HUES48 (cell line): ENCODE measurements around the gene TRMT1.

Experiments used
- H3K27ac ChIP-seq: one replicate; pipeline ENCODE4 v1.7.0; 2013; ENCODE audit warnings: low read depth, low read length, inconsistent platforms
- H3K27me3 ChIP-seq: 2 replicates; pipeline ENCODE4 v1.6.1; 2013; ENCODE audit warnings: mild to moderate bottlenecking, low read length; ENCODE audit not compliant: control insufficient read depth, insufficient read depth
- H3K36me3 ChIP-seq: 2 replicates; pipeline ENCODE4 v1.6.1; 2013; ENCODE audit warnings: low read length; ENCODE audit not compliant: control insufficient read depth, insufficient read depth
- H3K4me1 ChIP-seq: 2 replicates; pipeline ENCODE4 v1.6.1; 2013; ENCODE audit warnings: mild to moderate bottlenecking, low read length; ENCODE audit not compliant: control insufficient read depth, insufficient read depth
- H3K4me3 ChIP-seq: 2 replicates; pipeline ENCODE4 v1.5.1; 2013; ENCODE audit warnings: mild to moderate bottlenecking, low read depth, low read length
- H3K9ac ChIP-seq: 2 replicates; pipeline ENCODE4 v1.6.1; 2013; ENCODE audit warnings: mild to moderate bottlenecking, low read depth, low read length, moderate library complexity
- H3K9me3 ChIP-seq: 2 replicates; pipeline ENCODE4 v1.6.1; 2013; ENCODE audit warnings: low read length; ENCODE audit not compliant: control insufficient read depth, insufficient read depth

The TRMT1 gene

DNA sequence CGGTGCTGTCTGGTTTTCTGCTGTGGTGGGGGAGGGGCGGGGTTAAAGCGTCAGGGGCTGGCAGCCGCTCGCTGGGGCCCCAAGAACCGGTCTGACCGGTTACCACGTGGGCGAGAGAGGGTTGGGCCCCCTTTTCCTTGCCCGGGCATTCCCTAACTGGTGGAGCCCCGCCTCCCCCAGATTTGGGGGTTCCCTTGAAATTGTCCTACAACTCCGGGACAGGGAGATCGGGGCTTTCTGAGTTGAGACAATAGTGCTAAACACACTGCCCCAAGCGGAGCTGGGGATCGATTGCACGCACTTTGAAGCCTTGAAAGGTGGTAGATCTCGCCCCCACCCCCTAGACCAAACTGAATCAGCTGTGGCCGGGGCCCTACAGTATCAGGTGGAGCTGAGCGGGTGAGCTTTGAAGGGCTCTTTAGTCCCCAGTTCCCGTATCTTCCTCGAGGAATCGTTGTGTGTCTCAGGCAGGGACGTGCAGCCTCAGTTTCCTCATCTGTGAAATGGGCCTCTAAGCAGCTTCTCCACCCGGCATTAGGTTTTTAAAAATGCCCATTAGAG, 38.5 kb upstream of the TRMT1 start:
- Histone ChIP-seq H3K4me3 (peak overlapping the region; percentile 86), H3K9ac (peak overlapping the region; percentile 97), H3K27me3 (no peaks in the 10 kb centered on the region), H3K9me3 (no peaks in the 10 kb centered on the region), H3K27ac (peak overlapping the region; percentile 100), H3K36me3 (0 out of 2 replicates have a peak, but pooled peaks cover 3% of the 10 kb centered on the region), H3K4me1 (peaks cover 5% of the 10 kb centered on the region)

DNA sequence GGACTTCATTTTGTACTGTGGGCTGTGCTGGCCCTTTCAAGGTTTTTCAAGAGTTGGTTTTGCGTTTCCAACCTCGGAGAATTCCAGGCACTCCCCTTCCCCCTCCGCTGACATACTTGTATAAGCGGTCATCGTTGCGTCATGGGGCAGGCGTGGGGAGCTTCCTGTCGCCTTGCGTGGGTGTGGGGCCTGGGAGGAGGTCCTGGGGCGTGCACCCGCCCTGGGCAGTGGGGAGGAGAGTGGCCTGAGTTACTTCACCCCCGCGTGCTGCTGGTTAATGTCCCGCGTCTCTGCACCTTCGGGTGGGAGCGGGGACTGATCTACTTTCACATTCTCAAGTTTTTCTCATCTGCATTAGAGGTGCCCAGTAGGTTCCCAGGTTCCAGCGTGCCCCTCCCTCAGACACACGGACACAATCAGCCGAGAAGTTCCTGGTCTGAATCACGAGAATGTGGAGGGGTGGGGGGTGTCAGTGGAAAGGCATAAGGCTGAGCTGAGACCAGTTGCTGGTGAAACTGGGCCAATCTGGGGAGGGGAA, 37.8 kb upstream of the TRMT1 start:
- Histone ChIP-seq H3K36me3 (0 out of 2 replicates have a peak, but pooled peaks cover 3% of the 10 kb centered on the region), H3K9ac (peak overlapping the region; percentile 97), H3K4me1 (peaks cover 5% of the 10 kb centered on the region), H3K9me3 (no peaks in the 10 kb centered on the region), H3K27me3 (no peaks in the 10 kb centered on the region), H3K27ac (peak overlapping the region; percentile 100), H3K4me3 (peak overlapping the region; percentile 86)

DNA sequence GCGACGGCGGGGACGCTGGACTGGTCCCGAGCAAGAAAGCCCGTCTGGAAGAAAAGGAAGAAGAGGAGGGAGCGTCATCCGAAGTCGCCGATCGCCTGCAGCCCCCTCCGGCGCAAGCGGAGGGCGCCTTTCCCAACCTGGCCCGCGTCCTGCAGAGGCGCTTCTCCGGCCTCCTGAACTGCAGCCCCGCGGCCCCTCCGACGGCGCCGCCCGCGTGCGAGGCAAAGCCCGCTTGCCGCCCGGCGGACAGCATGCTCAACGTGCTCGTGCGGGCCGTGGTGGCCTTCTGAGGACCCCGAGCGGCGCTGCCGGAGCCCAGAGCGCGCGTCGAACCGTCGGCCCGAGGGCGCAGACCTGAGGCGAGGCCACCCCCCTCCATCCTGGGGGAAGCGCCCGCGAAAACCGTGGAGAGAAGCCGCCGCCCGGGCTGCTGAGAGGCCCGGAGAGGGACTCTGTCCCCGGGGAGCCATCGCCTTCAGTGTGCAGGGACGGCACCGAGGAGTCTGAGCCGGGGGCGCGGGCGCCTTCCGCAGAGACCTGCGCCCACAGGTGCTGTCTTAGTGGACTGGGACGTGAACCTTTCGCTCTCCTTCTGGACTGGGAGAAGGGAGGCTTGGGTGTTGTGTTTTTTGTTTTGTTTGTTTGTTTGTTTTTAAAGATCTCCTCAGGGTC, 37.2 kb upstream of the TRMT1 start:
- Histone ChIP-seq H3K36me3 (0 out of 2 replicates have a peak, but pooled peaks cover 3% of the 10 kb centered on the region), H3K27ac (peak overlapping the region; percentile 100), H3K27me3 (no peaks in the 10 kb centered on the region), H3K4me3 (peak overlapping the region; percentile 86), H3K9ac (peak overlapping the region; percentile 97), H3K4me1 (peaks cover 5% of the 10 kb centered on the region), H3K9me3 (no peaks in the 10 kb centered on the region)

- H3K9ac ChIP-seq: peak overlapping the region; percentile 97
- H3K9me3 ChIP-seq: no peaks in the 10 kb centered on the region
- H3K27me3 ChIP-seq: no peaks in the 10 kb centered on the region
- peak overlapping the region; percentile 100 for H3K27ac ChIP-seq
- 0 out of 2 replicates have a peak, but pooled peaks cover 3% of the 10 kb centered on the region for H3K36me3 ChIP-seq
- H3K4me3 ChIP-seq: peak overlapping the region; percentile 86
- H3K4me1 ChIP-seq: peaks cover 5% of the 10 kb centered on the region
Measured at GRCh38 chr19:13152974-13153568, 36.5 kb upstream of the TRMT1 start.

- Histone ChIP-seq H3K4me1 (peaks cover 5% of the 10 kb centered on the region), H3K9me3 (no peaks in the 10 kb centered on the region)
Measured at GRCh38 chr19:13152356-13152973, 35.9 kb upstream of the TRMT1 start.

GRCh38 chr19:13151605-13152355, 35.2 kb upstream of the TRMT1 start:
- H3K4me1 ChIP-seq: peaks cover 5% of the 10 kb centered on the region
- no peaks in the 10 kb centered on the region for H3K27me3 ChIP-seq
- no peaks in the 10 kb centered on the region for H3K9me3 ChIP-seq
- peak overlapping the region; percentile 100 for H3K27ac ChIP-seq
- H3K4me3 ChIP-seq: peak overlapping the region; percentile 96
- peaks cover 6% of the 10 kb centered on the region; the same call in 1 of the 2 replicates for H3K36me3 ChIP-seq
- H3K9ac ChIP-seq: peak overlapping the region; percentile 97

More at GRCh38 chr19:13152356-13152973, 35.9 kb upstream of the TRMT1 start:
- Histone ChIP-seq H3K9ac (peak overlapping the region; percentile 97), H3K27me3 (no peaks in the 10 kb centered on the region), H3K27ac (peak overlapping the region; percentile 100), H3K4me3 (peak overlapping the region; percentile 86), H3K36me3 (0 out of 2 replicates have a peak, but pooled peaks cover 3% of the 10 kb centered on the region)

DNA sequence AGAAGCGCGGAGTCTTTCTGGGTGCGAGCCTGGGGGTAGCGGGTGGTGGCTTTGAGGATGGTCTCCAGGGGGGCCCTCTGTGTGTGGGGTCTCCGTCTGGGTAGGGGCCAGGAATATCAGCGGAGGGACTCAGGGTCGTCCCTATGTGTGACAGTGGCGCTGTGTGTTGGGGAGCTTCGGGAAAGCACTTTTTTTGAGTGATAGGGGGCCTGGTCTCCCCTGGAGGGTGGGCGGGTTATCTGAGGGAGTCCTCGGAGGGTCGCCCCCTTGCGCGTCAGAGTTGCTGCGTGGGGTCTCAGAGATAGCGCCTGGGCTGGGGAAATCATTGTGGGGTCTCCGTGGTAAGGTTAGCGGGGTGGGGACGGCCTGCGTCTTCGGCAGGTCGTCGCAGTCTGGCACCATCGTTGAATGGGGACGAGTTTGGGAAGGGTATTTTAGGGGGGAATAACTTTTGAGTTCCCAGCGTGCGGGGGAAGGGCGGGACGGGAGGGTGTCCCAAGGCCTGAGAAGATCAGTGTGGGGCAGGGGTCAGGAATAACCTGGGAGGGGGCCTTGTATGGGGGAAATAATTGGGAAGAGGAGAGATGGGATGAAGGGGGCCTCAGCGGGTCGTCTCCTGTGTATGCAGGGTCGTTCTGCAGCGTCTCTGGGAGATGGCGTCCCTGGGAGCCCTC, 34.5 kb upstream of the TRMT1 start:
- Histone ChIP-seq H3K4me1 (peaks cover under 1% of the 10 kb centered on the region), H3K36me3 (peaks cover 7% of the 10 kb centered on the region; the same call in 1 of the 2 replicates), H3K27ac (peak overlapping the region; percentile 95), H3K4me3 (peak overlapping the region; percentile 96), H3K9me3 (no peaks in the 10 kb centered on the region), H3K9ac (peak overlapping the region; percentile 83), H3K27me3 (no peaks in the 10 kb centered on the region)

- Histone ChIP-seq H3K27ac (peak within 1 kb of the TSS; percentile 95), H3K4me3 (peak within 1 kb of the TSS; percentile 96), H3K4me1 (no peaks in the 10 kb centered on the region), H3K36me3 (peaks cover 9% of the 10 kb centered on the region; the same call in 1 of the 2 replicates), H3K27me3 (no peaks in the 10 kb centered on the region), H3K9me3 (no peaks in the 10 kb centered on the region), H3K9ac (peak within 1 kb of the TSS; percentile 83)
Measured at GRCh38 chr19:13150187-13150930, 33.8 kb upstream of the TRMT1 start, which contains the start of the genes IER2 and STX10. Gene IER2 (plus strand): TSS chr19:13150411. CDS start chr19:13153187, 2,776 bp downstream. Gene STX10 (minus strand): TSS chr19:13150375. CDS start chr19:13150173, 202 bp downstream.

GRCh38 chr19:13149628-13150186, 33.2 kb upstream of the TRMT1 start:
- peaks cover 11% of the 10 kb centered on the region for H3K36me3 ChIP-seq
- no peaks in the 10 kb centered on the region for H3K4me1 ChIP-seq
- peak overlapping the region; percentile 16; the same call in 1 of the 2 replicates for H3K9ac ChIP-seq
- H3K27ac ChIP-seq: no peak overlapping the region
- no peaks in the 10 kb centered on the region for H3K27me3 ChIP-seq
- no peaks in the 10 kb centered on the region for H3K9me3 ChIP-seq
- H3K4me3 ChIP-seq: peak overlapping the region; percentile 96
